KMS-11 (cell line): ENCODE measurements around the gene OR10T2.
"Not testable (repeated sequence)": the region's sequence is repeated elsewhere in the genome, so short reads cannot be mapped to it uniquely, and the experiment has no call there.

Source experiments
- H2AFZ ChIP-seq: fragments of 200-600 bp; sonication (generic); 2 replicates; pipeline ENCODE4 v1.6.1; 2016; ENCODE audit warnings: antibody characterized with exemption, mixed run types, low read depth
- H3K27ac ChIP-seq: fragments of 200-600 bp; sonication (generic); 2 replicates; pipeline ENCODE4 v1.6.1; 2016; ENCODE audit warnings: mild to moderate bottlenecking, mixed run types
- H3K27me3 ChIP-seq: fragments of 200-600 bp; sonication (generic); 2 replicates; pipeline ENCODE4 v1.6.1; 2017; ENCODE audit warnings: mild to moderate bottlenecking, low read depth, mixed run types, moderate library complexity; ENCODE audit not compliant: insufficient read depth
- H3K36me3 ChIP-seq: fragments of 200-600 bp; sonication (generic); 2 replicates; pipeline ENCODE4 v1.6.1; 2017; ENCODE audit warnings: mild to moderate bottlenecking, mixed run types; ENCODE audit not compliant: insufficient read depth
- H3K4me1 ChIP-seq: fragments of 200-600 bp; sonication (generic); 2 replicates; pipeline ENCODE4 v1.6.1; 2016; ENCODE audit warnings: mild to moderate bottlenecking, low read depth, mixed run types; ENCODE audit not compliant: poor library complexity, severe bottlenecking
- H3K4me2 ChIP-seq: fragments of 200-600 bp; sonication (generic); 2 replicates; pipeline ENCODE4 v1.7.0; 2016; ENCODE audit warnings: mild to moderate bottlenecking, mixed run types
- H3K4me3 ChIP-seq: fragments of 200-600 bp; sonication (generic); IDR thresholded peaks from 2 replicates; pipeline ENCODE4 v1.6.1; 2017; ENCODE audit warnings: low read depth, low read length, mixed read lengths; ENCODE audit not compliant: insufficient read depth
- H3K79me2 ChIP-seq: fragments of 200-600 bp; sonication (generic); 2 replicates; pipeline ENCODE4 v1.6.1; 2016; ENCODE audit warnings: low read depth, mixed run types; ENCODE audit not compliant: insufficient read depth
- H3K9ac ChIP-seq: fragments of 200-600 bp; sonication (generic); 2 replicates; pipeline ENCODE4 v1.6.1; 2016; ENCODE audit warnings: mild to moderate bottlenecking, mixed run types
- H4K20me1 ChIP-seq: fragments of 200-600 bp; sonication (generic); 2 replicates; pipeline ENCODE4 v1.6.1; 2016; ENCODE audit warnings: mild to moderate bottlenecking, mixed run types; ENCODE audit not compliant: insufficient read depth
- TF ChIP-seq, protein P1 (sequence below): fragments of 200-600 bp; sonication (generic); conservative IDR thresholded peaks from 2 replicates; pipeline ENCODE4 v1.6.1; 2017; ENCODE audit warnings: low read depth, mild to moderate bottlenecking, antibody characterized with exemption, low read length, moderate library complexity, mixed read lengths

Gene OR10T2

DNA sequence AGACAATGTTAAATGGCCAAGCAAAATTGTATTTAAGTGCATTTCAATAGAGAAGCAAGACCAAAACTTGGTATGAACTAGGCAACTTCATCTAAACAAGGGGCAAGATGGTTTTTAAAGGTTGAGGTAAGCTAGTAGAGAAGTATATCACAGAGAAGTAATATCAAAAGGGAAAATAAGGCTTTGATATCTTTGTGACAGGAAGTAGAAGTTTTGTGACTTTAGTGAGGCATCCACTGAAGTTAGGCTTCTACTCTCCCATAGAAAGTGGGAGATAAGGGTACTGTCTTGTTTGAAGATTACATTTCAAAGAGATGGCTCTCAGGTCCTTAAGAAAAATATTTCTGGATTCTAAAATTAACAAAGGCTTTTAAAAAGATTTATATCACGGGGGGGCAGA is 8.9 kb downstream of the OR10T2 start:
- no peaks in the 10 kb centered on the region for H4K20me1 ChIP-seq
- no peak overlapping the region for H3K9ac ChIP-seq
- no peaks in the 10 kb centered on the region for H3K27me3 ChIP-seq
- H3K4me1 ChIP-seq, result no peaks in the 10 kb centered on the region
- no peaks in the 10 kb centered on the region for H3K36me3 ChIP-seq
- no peak overlapping the region for H2AFZ ChIP-seq
- H3K4me2 ChIP-seq, result no peak overlapping the region
- H3K4me3 ChIP-seq, result no peak overlapping the region
- no peaks in the 10 kb centered on the region for H3K79me2 ChIP-seq
- H3K27ac ChIP-seq, result no peak overlapping the region
- TF ChIP-seq, protein P1, sequence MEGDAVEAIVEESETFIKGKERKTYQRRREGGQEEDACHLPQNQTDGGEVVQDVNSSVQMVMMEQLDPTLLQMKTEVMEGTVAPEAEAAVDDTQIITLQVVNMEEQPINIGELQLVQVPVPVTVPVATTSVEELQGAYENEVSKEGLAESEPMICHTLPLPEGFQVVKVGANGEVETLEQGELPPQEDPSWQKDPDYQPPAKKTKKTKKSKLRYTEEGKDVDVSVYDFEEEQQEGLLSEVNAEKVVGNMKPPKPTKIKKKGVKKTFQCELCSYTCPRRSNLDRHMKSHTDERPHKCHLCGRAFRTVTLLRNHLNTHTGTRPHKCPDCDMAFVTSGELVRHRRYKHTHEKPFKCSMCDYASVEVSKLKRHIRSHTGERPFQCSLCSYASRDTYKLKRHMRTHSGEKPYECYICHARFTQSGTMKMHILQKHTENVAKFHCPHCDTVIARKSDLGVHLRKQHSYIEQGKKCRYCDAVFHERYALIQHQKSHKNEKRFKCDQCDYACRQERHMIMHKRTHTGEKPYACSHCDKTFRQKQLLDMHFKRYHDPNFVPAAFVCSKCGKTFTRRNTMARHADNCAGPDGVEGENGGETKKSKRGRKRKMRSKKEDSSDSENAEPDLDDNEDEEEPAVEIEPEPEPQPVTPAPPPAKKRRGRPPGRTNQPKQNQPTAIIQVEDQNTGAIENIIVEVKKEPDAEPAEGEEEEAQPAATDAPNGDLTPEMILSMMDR, result no peak

GRCh38 chr1:158374860-158375259 is 24.4 kb downstream of the OR10T2 start:
- Histone ChIP-seq H3K36me3 (no peaks in the 10 kb centered on the region), H3K4me1 (no peaks in the 10 kb centered on the region), H3K27me3 (no peaks in the 10 kb centered on the region), H3K27ac (no peak overlapping the region), H3K4me2 (no peak overlapping the region), H3K79me2 (no peaks in the 10 kb centered on the region), H2AFZ (no peak overlapping the region), H3K4me3 (no peak overlapping the region), H4K20me1 (no peaks in the 10 kb centered on the region), H3K9ac (no peak overlapping the region)
- TF ChIP-seq, protein P1, result no peak

GRCh38 chr1:158374101-158374500 is 25.2 kb downstream of the OR10T2 start:
- not testable (repeated sequence) for H3K27ac ChIP-seq, H4K20me1 ChIP-seq, H3K79me2 ChIP-seq, H3K4me2 ChIP-seq, H3K9ac ChIP-seq, H3K36me3 ChIP-seq, H3K4me1 ChIP-seq, H3K27me3 ChIP-seq, H2AFZ ChIP-seq, H3K4me3 ChIP-seq

- Histone ChIP-seq H3K27ac (no peak overlapping the region), H3K79me2 (no peaks in the 10 kb centered on the region), H4K20me1 (no peaks in the 10 kb centered on the region), H3K36me3 (no peaks in the 10 kb centered on the region), H3K4me3 (no peak overlapping the region), H3K4me1 (no peaks in the 10 kb centered on the region), H3K27me3 (no peaks in the 10 kb centered on the region), H3K9ac (no peak overlapping the region), H2AFZ (no peak overlapping the region), H3K4me2 (no peak overlapping the region)
- TF ChIP-seq, protein P1, result no peak
Observed at GRCh38 chr1:158371188-158371953, 27.9 kb downstream of the OR10T2 start.

- Histone ChIP-seq H3K4me1 (no peaks in the 10 kb centered on the region), H3K27me3 (no peaks in the 10 kb centered on the region), H4K20me1 (no peaks in the 10 kb centered on the region), H2AFZ (no peak overlapping the region), H3K9ac (no peak overlapping the region), H3K36me3 (no peaks in the 10 kb centered on the region), H3K79me2 (no peaks in the 10 kb centered on the region), H3K27ac (no peak overlapping the region), H3K4me3 (no peak overlapping the region), H3K4me2 (no peak overlapping the region)
- TF ChIP-seq, protein P1, result no peak
Observed at GRCh38 chr1:158366783-158367182, 32.5 kb downstream of the OR10T2 start.
